NB4 (cell line): ENCODE data around the gene SRF.
"Not testable (repeated sequence)": the region's sequence is repeated elsewhere in the genome, so short reads cannot be mapped to it uniquely, and the experiment has no call there.

ENCODE experiments used
- DNase-seq: peaks from one replicate; pipeline ENCODE4 v3.0.0; 2010; ENCODE audit warnings: low read depth
- H3K4me3 ChIP-seq: one replicate; pipeline ENCODE4 v1.5.1; 2011; ENCODE audit warnings: mild to moderate bottlenecking, low read depth, low read length, moderate library complexity
- CTCF ChIP-seq: IDR thresholded peaks from one replicate; pipeline ENCODE4 v1.5.1; 2012; ENCODE audit warnings: low read depth, low read length
- MAX ChIP-seq: IDR thresholded peaks from 2 replicates; pipeline ENCODE4 v1.6.1; 2011; ENCODE audit warnings: low read depth, low read length
- MYC ChIP-seq: IDR thresholded peaks from 2 replicates; pipeline ENCODE4 v1.6.1; 2011; ENCODE audit warnings: low read depth, low read length
- POLR2A ChIP-seq: IDR thresholded peaks from 2 replicates; pipeline ENCODE4 v1.6.1; 2011; ENCODE audit warnings: mild to moderate bottlenecking; ENCODE audit not compliant: insufficient read length; ENCODE audit errors: extremely low read depth

Gene SRF

GRCh38 chr6:43138267-43138666 is 32.8 kb upstream of the SRF start:
- TF ChIP-seq POLR2A, result no peak
- no peak overlapping the region for H3K4me3 ChIP-seq
- no peak for DNase-seq

- H3K4me3 ChIP-seq, DNase-seq: not testable (repeated sequence)
Measured at GRCh38 chr6:43139973-43140372, 31.1 kb upstream of the SRF start.

DNA sequence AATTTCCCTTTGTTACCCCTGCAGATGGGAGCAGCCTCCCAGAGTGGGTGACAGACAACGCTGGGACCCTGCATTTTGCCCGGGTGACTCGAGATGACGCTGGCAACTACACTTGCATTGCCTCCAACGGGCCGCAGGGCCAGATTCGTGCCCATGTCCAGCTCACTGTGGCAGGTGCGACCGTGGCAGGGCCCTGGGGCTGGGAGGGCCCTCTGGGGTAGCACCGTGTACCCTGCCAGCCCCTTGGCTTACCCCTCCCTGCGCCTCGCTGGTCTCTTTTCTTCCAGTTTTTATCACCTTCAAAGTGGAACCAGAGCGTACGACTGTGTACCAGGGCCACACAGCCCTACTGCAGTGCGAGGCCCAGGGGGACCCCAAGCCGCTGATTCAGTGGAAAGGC is 29.4 kb upstream of the SRF start:
- no peak overlapping the region for H3K4me3 ChIP-seq
- no peak for DNase-seq
- no peak for TF ChIP-seq MYC
- no peak for TF ChIP-seq MAX
- no peak for TF ChIP-seq POLR2A
- TF ChIP-seq CTCF, result no peak

DNA sequence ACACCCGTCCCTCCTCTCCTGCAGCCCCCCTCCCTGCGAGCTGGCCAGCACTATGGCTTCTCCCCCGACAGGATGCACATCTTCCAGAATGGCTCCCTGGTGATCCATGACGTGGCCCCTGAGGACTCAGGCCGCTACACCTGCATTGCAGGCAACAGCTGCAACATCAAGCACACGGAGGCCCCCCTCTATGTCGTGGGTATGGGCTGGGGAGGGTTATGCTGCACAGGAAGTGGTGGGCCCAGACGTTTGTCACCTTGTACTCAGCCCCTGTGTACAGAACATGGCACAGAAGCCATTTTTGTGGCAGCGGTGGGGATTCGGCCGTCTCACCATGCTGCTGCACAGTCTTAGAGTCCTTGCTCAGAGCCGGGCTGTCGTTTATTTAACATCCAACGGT is 29.0 kb upstream of the SRF start:
- TF ChIP-seq MYC, result no peak
- TF ChIP-seq POLR2A, result no peak
- TF ChIP-seq CTCF, result no peak
- TF ChIP-seq MAX, result no peak
- H3K4me3 ChIP-seq, result no peak overlapping the region

DNA sequence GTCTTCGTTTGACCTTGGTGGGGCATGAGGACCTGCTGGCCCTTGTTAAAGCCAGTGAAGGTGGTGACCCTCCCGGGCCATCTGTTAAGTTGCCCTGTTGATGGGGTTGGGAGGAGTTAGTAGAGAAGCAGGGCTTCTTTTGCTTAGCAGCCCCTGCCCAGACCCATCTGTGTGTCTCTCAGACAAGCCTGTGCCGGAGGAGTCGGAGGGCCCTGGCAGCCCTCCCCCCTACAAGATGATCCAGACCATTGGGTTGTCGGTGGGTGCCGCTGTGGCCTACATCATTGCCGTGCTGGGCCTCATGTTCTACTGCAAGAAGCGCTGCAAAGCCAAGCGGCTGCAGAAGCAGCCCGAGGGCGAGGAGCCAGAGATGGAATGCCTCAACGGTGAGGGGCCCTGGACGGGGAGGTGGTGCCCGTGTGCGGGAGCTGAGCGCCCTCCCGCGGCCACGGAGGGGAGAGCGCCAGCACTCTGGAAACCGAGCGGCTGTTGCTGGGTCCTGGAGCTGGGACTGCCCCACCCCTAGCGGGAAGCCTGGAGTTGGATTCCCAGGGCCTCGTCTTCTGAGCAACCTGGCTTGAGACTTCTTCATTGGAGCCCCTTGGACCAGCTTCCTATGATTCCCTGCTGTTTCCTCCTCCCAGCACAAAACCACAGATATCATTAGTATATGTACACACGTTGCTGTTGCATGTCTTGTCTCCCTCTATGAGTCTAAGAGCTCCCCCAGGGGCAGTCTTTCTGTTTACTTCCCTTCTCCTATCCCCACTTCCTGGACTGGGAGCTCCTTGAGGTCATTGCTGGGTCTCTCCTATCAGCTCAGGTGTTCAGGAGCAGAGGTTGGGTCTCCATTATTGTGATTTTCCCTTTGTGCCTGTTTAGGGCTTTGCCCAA is 27.6 kb upstream of the SRF start:
- TF ChIP-seq MAX (0 out of 2 replicates have a peak, but pooled peaks have one; percentile 14), MYC (no peak), CTCF (peak; percentile 95), POLR2A (no peak)
- peak; percentile 85 for DNase-seq
- H3K4me3 ChIP-seq, result no peak overlapping the region

More for the DNA sequence above, 29.0 kb upstream of the SRF start:
- no peak for DNase-seq

DNA sequence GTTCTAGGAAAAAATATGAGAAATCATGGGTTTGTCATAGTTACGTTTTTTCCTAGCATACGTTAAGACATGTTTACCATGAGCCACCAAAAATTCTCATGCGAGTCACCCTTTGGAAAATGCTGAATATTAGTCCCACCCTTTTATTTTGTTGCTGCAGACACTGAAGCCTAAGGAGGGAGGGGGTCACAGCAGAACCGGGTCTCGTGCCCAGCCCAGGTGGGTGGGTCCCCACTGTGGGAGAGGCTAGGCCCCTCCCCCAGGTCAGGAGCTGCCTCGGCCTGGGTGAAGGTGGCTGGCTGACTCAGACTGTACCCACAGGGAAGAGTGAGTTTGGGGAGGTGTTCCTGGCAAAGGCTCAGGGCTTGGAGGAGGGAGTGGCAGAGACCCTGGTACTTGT is 26.2 kb upstream of the SRF start:
- H3K4me3 ChIP-seq, result no peak overlapping the region
- no peak for TF ChIP-seq MAX
- no peak for TF ChIP-seq POLR2A
- TF ChIP-seq CTCF, result no peak
- TF ChIP-seq MYC, result no peak
- DNase-seq, result no peak

DNA sequence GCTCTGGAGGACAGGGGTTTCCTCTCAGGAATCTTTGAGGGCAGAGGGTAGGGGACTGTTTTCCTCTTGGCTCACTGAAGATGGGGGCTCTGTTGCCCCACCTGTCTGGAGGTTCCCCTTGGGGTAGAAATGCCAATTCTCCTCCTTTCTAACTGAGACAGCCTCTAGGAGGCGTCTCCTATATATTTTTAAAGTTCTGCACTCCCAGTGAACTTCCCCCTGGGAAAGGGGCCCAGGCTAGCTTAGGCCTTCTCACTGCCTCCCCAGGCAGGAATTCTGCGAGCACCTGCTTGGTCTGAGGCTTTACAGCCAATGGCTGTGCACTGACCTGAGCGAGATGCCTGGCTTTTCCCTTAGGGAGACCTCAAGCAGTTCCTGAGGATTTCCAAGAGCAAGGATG is 24.8 kb upstream of the SRF start:
- no peak overlapping the region for H3K4me3 ChIP-seq
- TF ChIP-seq POLR2A (no peak), MYC (no peak), MAX (no peak), CTCF (no peak)
- DNase-seq, result no peak
